Stimulated activated CD4-positive, alpha-beta T cell treated with anti-CD3 and anti-CD28 coated beads, Interleukin-12 subunit alpha, Interleukin-12 subunit beta, amount 100 ng/mL, for 24 hours (primary cell): ENCODE measurements around the gene TMEM236.

ENCODE experiments used
- DNase-seq, 2 experiments: peaks; one replicate each; pipeline ENCODE4 v3.0.0-alpha.2; 2020; ENCODE audit warnings: low read depth in 2 of 2

The TMEM236 gene

DNA sequence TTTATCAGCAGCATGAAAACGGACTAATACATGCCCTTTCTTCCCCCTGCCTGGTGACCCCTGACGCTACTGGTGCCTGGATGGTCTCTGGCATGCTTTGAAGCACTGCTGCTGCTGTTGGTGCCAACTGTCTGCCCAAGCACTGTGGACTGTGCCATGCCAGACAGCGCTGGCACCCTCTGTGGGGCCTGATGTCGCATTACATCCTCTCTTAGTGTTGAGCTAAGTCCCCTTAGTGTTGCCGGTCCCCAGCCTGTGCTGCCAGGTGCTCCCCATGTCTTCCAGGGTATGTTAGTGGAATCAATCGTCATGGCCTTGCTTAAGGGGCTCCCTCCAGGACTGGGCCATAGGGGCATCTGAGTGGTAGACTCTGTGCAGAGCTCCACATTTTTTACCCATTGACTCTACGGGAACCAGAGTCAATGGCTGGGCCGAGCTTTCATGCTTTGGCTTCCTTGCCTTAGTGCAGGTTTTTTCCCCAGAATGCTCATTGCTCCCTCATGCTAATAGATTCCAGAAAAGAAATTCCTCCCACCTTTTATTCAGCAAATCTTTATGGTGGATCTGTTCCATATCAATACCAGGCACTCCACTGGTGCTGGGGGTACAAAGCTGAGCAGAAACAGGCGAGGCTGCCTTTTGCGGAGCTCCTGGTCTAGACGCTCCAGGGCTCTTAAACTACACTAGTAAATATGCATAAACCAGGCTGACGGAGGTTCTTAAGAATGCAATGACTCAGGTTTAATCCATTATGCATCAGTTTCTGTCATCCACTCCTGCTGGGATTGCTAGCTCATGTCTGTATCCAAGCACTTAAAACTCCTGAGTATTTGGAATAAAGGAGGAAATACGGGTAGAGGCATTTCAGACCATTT, 35.3 kb downstream of the TMEM236 start:
- DNase-seq: no peak

DNA sequence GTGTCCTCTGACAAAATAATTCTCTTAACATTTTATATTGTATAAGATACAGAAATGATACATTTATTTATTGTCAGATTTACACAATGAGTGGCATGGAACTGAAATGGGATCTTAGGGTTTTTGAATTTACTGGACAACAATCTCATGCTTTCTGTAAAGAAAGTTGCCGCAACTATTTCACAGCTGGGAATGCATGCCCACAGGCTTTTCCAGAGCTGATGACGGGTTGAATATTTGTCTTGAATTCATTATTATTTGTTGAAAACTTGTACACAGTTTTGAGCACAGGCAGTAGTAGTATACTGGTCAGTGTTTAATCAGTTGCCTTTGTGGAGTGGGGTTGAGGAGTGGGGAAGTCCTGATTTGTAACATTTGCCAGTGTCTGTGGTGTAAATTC, 36.6 kb downstream of the TMEM236 start:
- no peak for DNase-seq

DNA sequence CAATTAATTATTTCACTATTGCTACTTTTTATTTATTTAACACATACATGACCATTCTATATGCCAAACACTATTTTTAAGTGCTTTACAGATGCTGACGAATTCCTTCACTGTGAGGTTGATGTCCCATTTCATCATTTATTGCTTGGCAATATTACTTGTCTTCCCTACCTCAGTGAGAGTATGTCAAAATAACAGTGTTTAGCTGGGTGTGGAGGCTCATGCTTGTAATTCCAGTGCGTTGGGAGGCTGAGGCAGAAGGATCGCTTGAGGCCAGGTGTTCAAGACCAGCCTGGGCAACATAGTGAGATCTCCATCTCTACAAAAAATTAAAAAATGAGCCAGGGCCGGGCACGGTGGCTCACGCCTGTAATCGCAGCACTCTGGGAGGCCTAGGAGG, 37.4 kb downstream of the TMEM236 start:
- DNase-seq: no peak

DNA sequence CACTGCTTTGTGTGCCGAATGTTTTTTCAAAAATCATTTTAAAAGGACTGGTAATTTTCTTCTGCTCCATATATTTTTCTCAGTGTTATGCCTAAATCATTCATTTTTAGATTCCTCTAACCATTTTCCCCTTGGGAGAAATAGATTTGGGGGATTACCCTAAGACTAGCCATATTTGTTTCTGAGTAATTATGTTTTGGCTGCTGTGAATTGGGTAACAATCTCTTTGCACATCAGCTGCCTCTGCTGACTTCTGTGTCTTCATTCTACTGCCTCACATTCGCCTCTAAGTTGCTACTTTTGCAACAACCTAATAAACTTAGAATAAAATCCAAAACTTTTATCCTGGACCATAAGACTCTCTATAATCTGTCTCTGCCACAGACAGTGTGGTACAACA, 38.6 kb downstream of the TMEM236 start:
- DNase-seq: no peak

DNA sequence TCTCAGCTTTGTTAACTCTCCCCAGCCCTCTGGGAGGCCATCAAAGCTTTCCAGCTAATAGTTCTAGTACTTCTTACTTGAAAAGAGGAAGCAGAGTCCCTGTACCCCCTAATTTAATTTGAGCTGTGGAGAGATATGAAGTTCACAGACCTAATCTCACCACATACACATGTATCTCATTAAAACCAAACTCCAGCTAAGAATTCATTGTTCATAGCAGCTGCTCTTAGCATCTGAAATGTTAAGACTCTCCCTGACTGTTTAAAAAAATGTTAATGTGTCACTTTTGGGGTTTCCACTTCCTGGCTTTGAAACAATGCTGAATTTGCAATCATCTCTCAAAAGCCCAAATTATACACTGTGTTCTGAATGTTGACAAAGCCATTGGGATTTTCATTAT, 41.0 kb downstream of the TMEM236 start:
- no peak for DNase-seq

DNA sequence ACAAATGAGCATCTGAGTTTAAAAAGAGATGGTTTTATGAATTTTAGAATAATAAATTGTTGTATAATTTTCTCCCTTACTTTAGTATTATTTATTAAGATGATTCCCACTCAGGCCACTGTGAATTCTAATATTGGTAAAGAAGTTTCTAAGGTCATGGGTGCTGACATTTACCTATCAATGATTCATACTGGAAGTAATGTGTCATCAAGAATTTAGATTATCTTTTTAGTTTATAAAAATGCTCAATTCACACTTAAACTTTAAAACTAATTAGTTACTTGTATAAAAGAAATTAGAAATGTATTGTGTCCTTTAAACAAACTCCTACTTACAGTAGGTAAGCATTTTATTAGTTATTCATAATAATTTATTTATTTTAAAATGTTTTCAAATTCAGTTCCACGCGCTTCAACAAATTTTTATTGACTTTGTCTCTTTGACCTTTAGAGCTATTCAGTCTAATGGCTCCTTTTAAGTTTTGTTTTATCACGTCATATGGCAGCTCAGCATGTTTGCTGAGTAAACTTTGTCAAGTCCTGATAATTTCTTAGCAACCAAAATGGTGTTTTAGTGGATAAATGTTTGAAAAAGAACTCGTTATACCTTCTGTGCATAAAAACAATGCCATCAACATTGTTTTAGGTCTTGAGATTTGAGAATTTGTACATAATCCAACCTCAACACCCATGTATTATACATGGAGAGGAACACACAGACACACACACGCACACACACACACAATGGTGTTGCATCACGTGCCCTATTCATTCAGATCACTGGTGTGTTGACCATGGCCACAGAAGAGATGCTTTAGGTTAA, 42.0 kb downstream of the TMEM236 start:
- DNase-seq: no peak

DNA sequence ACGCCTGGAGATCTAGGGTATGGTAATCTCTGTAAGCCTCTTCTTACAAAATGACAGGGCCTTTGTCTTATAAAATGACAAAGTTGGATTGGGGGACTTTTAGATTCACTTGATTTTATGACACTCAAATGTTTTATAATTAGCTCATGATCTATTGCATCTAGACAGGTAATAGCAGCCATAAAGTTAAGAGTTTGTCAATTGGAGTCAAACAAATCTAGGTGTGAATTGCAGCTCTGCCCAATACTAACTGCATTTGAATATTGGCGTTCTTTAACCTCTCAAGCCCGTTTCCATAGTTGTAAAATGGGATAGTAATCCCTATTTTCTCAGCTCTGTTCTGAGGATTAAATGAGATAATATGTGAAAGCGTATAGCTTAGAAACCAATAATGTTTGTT, 43.1 kb downstream of the TMEM236 start:
- no peak for DNase-seq

DNA sequence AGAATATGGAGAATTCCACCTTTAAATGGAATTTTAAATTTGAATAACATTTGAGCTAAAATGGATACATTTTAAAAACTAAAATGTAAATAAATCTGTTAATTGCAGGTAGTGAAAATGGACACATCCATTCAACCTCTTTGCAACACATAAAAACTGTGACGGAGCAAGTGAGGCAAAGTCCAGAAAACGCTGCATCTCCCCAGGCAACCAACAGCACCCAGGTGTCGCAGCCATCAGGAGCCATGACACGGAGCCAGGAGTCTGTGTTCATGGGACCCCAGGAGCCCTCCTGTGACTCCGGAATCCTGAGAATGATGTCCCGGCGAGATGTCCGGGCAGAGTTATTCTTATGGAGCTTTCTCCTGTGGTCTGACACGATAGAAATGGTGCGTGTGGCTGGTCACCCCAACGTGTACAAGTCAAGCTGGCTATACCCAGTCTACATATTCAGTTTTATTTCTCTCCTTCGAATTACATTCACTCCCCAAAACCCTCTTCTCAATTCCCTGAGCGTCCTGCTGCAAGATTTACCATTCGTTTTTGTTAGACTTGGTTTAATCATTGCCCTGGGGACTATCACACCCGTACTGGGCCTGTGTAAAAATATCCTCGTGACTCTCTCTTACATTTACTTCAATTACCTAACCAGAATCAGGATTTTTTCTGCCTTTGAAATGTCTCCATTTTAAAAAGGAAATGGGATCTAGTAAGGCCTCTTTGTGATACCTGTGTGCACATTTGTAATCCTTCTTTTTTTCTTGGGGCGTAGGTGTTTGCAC, 44.0 kb downstream of the TMEM236 start:
- DNase-seq: no peak

DNA sequence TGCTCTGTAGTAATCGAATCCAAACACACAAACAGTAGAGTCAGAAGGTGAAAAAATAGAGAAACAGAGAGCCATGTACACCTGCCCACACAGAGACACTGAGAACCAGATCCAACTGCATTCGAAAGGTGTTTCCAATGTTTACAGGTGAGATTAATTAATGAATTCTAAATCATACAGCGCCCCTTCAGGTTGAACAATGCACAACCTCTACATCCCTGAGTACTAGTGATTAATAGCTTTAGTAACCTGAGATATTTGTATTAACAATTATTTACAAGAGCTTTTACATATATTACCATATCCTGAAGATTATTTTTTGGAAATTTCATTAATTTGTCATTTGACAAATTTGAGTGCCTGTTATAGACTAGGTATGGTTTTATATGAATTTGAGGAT, 49.5 kb downstream of the TMEM236 start:
- no peak for DNase-seq

DNA sequence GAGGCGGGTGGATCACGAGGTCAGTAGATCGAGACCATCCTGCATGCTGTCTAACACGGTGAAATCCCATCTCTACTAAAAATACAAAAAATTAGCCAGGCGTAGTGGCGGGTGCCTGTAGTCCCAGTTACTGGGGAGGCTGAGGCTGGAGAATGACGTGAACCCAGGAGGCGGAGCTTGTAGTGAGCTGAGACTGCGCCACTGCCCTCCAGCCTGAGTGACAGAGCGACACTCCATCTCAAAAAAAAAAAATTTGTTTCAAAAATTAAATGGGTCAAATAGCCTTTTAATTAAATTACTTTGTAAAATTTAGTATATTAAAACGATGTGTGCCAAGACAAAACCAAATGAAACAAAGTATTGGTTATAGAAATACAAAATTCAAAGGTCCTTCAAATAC, 50.3 kb downstream of the TMEM236 start:
- no peak for DNase-seq

DNA sequence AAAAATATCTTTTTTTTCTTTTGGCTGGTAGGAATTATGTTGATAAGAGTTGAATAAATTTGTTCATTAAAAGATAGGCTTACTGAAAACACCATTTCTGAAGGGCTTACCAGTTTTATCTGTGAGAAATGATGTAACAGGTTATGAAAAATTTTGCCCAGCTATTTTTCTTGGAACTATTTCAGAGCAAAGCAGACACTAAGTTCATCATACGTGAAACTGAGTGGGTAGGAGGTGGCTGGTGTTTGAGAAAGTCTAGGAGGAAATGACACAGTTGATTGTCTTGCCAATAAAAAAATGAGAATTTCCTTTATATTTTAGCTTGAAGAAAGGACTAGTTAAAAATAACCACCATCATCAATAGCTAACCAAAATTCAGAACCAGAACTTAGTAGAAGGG, 51.0 kb downstream of the TMEM236 start:
- DNase-seq: no peak

DNA sequence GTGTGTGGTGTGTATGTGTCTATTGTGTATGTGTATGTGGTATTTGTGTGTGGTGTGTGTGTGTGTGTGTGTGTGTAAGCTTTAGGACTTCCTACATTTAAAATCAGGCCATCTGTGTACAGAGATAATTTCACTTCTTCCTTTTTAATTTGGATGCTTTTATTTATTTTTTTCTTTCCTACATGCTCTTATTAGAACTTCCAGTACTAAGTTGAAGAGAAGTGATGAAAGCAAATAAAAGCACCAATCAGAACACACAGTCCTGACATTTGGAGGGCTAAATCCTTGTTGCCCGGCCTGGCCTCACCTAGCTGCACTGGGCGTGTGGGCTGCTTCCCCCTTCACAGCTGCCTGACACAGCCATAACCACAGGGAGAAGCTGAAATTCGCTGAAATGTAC, 53.3 kb downstream of the TMEM236 start:
- DNase-seq: no peak

DNA sequence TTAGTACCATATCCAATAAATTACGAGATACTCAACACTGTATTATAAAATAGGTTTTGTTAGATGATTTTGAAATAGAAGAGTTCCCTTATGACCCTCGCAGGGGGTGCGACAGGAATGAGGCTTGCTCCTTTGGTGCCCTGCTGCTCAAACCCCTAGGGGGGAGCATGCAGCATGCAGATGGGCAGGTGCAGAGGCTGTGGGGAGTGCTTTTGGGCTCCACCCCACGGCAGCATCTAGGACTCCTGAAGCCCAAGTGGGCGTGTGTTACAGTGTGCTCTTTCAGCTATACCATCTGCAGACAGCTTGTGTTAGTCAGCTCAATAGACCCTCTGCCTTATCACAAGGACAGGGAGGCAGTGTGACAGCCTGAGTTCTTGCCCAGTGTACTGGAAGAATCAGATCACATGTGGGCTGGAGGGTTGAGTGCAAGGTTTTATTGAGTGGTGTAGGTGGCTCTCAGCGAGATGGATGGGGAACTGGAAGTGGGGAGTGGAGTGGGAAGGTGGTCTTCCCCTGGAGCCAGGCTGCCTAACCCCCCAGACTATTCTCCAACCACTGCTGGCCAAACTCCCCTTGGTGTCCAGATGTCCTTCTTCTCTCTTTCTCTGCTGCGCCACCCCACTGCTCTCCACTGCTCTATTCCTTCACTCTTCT, 54.0 kb downstream of the TMEM236 start:
- DNase-seq: peak in 1 of 2 experiments; percentile 6

DNA sequence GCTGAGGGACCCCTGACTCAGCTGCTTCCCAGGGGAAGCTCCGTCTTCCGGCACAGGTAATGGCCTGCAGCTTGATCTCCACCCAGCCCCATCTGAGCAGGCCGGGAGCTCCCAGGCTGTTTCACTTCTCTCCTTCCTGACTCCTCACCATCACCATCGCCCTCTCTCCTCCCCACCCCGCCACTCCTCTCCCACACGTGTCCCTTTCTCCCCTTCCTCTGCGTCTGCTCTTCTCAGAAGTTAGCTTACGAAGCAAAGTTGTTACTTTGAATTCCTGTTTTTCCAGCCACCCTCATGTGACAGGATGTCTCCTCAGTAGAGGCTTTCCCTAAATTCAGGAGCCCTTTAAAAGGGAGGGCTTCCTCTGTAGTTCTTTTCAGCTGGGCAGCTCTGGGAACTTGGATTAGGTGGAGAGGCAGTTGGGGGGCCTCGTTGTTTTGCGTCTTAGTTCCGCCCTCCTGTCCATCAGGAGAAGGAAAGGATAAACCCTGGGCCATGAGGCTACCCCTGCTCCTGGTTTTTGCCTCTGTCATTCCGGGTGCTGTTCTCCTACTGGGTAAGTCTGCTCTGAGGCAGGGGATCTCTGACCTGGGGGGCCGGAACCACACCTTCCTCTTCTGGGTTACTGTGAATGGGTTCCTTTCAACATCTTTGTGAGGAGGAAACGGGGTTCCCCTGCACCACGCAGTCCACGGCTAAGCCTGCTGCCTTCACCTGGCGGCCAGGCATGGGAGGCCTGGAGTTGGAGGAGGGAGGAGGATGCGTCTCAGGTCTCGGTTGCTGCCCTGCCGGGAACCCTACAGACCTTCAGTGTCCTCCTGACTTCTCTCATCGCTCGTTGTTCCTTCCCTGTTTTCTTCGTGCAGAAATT, 57.2 kb downstream of the TMEM236 start, which contains the start of gene MRC1:
TSS of gene MRC1 (plus strand) at position 378 of the 871 bp plus-strand sequence. CDS start at position 496, 118 bp downstream.
- no peak for DNase-seq

DNA sequence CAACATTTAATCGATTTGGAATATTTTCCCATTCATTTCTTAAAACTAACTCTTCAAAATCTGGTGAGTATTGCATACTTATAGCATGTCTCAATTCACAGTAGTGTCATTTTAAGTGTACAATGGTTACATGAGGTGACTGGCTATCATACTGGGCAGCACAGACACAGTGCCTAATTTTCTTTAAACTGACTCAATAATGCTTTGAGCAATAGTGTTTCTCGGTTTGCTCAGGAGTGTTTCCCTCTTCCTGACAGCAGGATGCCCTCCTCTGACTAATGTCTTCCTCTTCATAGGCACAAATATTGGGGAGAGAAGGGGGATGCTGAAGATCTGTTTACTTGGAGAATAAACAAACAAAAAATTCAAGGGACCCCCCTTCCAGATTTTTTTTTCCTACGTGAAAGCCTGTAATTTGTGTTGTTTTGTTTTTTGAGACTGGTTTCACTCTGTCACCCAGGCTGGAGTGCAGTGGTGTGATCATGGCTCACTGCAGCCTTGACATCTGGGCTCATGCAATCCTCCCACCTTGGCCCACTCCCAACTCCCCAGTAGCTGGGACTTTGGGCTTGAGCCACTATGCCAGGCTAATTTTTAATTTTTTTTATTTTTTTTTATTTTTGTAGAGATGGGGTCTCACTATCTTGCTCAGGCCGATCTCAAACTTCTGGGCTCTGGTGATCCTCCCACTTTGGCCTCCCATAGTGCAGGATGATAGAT, 59.3 kb downstream of the TMEM236 start:
- no peak for DNase-seq

DNA sequence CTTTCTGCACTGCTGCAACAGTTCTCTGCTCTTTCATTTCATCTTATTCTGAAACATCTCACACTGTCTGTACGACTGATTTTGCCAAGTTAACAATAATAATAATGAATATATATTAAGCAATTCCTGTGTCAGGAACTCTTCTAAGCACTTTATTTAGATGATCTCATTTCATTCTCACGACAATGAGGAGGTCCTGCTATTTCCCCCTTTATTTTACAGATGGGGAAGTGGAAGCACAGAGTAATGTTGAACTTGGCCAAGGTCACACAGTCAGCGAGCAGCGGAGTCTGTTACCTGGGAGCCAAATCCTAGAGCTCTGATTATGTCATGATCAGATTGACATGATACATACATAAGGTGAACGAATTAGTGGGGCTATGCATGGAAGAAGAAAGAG, 63.0 kb downstream of the TMEM236 start:
- DNase-seq: no peak

DNA sequence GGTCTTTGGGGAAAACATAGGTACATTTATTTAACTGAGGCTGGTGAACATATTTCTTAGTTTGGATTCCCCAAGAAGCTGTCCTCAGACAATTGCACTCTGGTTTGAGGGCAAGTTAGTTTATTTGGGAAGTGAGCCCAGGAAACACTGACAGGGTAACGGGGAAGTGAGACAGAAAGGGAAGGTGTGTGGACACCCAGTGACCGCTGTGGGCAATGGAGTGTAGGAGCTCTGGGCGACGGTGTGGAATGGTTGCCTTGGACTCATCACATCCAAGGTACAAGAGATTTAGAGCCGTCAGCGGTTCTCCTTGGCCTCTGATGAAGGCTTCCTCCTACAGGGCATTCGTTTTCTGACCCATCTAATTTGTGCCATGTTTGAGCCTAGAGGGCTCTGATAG, 64.2 kb downstream of the TMEM236 start:
- no peak for DNase-seq

DNA sequence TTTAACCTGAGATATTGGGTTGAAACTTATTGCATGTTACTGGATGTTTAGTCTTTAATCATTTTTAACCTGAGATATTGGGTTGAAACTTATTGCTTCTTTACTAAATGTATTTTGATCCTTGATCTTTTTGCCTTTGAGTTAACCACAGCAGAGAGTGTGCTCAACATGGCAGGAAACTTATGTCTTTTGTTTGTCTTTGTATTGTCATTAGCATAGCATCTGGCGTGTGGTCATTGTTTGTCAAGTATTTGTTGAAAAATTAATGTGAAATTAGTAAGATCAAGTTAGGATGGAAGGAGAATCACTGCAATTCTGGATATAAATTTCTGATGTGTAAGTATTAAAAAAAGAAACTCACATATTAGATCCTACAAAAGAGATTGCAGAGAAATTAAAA, 65.3 kb downstream of the TMEM236 start:
- DNase-seq: no peak

DNA sequence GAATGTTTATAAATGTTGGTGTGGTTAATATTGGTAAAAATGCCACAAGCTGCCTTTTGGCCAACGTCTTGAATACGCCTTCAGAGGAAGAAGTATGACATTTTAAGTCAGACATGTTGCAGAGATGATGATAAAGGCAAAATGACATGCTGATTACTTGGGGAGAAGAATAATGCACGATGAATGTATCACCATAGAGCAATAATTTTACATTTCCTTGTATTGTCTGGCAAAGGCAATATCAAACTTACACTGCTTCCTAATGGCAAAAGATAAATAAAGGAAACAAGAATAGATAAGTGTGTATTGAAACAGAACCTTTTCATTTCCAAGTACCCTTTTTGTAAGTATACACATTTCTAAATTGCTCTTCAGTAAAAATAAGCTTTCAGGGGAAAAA, 65.8 kb downstream of the TMEM236 start:
- no peak for DNase-seq

DNA sequence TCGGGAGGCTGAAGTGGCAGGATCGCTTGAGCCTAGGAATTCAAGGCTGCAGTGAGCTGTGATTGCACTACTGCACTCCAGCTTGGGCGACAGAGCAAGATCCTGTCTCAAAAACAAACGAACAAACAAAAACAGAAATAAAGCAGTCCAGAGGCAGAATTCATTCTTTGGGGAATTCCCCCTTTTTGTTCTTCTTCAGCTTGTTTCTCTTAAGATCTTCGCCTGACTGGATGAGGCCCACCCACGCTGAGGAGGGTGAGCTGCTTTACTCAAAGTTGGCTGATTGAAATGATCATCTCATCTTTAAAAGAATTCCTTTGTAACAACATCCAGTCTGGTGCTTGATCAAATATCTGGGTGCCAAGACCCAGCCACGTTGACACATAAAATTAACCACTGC, 67.8 kb downstream of the TMEM236 start:
- no peak for DNase-seq
